Posterior cingulate gyrus (tissue), 11 donors: ENCODE data around the gene CCDC149.

Experiments
- DNase-seq, 10 donors: peaks; one replicate each; pipeline versions ENCODE4 v3.0.0 to v3.0.0-alpha.2; 2020 to 2021; ENCODE audit warnings: mixed read lengths in 3 of 10
- intact Hi-C: fragments of 100-400 bp; cut with DNase I; formaldehyde crosslinking; loops from one replicate; pipeline ENCODE4 v1.15.1; 2023

Gene CCDC149

DNA sequence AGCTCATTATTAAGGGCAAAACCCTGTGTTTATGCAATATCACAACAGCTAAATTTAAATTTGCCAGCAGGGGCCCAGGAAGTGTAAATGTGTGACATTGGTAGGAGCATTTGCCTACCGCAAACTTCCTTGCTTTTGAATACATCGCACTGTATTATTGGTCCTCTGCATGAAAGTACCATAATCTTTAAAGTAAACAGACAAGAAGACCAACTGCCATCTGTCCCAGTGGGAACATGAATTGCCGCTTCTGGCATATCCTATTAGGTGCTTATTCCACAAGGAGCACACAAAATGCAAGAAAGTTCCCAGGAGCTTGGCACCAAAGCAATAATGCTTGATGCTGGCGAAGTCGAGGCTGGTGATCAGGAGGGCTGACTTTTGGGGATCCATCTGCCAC, 66.1 kb downstream of the CCDC149 start:
- DNase-seq: no peak
- intact Hi-C loops: no loop called here

DNA sequence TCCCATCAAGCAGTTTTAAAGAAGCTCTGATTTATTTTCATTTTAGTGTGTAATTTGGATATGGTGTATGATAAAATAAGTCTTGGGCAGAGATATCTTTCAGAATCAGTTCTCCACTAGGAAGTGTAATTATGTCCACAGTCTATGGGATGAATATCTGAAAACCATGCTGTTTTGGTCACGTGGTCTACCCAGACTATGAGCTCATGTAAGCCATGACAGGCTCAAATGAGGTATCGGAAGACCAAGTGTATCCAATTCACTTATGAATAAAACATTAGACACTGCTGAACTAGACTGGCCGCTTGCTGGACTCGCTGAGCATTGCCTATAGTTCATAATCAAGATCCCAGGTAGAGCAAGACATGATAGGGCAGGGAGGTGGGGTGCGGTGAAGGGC, 66.9 kb downstream of the CCDC149 start:
- DNase-seq: no peak
- intact Hi-C loops: no loop called here

DNA sequence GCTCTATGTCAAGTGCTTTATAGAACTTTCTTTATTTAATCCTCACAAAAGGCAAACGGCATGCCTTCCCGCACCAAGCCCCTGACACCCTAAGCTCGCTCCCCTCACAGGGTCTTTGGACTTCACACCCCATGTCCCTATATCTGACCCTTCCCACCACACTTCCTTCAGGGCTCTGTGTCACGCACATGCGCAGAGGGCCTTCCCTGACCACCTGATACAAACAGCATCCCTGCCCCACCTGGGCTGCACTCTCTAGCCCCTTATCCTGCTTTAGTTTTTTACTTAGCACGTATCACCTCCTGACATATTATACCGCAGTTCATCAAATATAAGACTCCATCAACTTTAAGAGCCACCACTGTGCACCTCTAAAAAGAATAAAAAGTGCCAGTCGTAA, 67.7 kb downstream of the CCDC149 start:
- intact Hi-C loops: no loop called here
- no peak for DNase-seq

DNA sequence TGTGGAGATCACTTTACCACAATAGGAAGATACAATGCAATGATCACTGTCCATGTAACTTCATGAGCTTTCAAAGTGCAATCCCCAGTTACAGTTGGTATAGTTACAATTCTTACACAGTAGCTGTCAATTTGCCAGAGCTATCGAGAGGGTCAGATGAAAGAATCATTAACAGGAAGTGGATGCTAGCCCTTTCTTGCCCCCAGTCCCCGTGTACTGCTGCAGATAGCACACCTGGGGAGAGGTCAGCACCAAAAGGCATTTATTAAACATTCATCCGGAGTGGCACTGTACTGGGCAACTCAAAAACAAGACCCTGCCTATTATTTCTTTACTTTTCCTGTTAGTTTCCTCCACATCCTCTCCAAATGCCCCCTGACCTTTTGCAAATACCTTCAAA, 69.7 kb downstream of the CCDC149 start:
- no peak for DNase-seq
- intact Hi-C loops: no loop called here

DNA sequence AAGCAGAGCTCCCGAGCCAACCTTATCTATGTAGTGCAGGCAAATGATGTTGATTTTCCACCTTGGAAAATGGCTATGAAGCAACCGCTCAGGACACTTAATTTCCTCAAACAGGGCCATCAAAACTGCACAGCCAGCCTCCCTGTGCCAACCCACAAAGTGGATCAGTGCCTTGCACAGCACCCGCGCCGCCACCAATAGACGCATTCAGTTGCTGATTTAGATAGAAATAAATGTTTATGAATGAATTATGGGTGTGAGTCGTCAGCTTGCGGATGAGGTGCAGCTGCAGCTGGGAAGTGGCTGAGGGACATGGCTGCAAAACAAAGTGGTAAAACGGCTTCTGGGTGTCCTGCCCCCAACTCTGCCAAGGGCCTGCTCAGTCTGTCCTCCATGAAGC, 70.5 kb downstream of the CCDC149 start:
- peak in 7 of 10 donors; percentile 22 to 90 (median 51) for DNase-seq
- intact Hi-C loops: no loop called here

- intact Hi-C loops: no loop called here
- no peak for DNase-seq
Measured at GRCh38 chr4:24840826-24841543, 71.9 kb downstream of the CCDC149 start.

GRCh38 chr4:24840362-24840761, 72.5 kb downstream of the CCDC149 start:
- intact Hi-C loops: no loop called here
- no peak for DNase-seq

DNA sequence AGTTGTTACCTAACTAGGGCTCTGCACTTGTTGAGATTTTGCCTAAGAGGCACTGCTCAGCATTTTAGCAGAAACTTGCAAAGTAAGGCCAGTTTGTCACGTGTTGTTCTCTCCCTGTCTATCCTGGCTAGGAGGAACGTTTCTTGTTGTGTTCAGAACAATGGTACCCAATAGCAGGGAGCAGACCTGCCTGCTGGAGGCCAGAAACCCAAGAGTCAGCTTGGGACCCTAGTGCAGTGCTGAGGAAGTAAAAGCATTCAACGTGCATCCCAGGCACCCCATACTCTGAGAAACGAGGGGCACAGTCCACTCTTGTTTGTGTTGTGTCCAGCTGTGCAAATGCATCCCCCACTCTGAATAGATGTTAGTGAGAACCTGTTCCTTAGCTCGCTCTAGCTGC, 75.1 kb downstream of the CCDC149 start:
- no peak for DNase-seq
- intact Hi-C loops: no loop called here

- DNase-seq: no peak
- intact Hi-C loops: no loop called here
Measured at GRCh38 chr4:24837336-24837735, 75.5 kb downstream of the CCDC149 start.

- intact Hi-C loops: no loop called here
- DNase-seq: no peak
Measured at GRCh38 chr4:24836661-24837242, 76.1 kb downstream of the CCDC149 start.

DNA sequence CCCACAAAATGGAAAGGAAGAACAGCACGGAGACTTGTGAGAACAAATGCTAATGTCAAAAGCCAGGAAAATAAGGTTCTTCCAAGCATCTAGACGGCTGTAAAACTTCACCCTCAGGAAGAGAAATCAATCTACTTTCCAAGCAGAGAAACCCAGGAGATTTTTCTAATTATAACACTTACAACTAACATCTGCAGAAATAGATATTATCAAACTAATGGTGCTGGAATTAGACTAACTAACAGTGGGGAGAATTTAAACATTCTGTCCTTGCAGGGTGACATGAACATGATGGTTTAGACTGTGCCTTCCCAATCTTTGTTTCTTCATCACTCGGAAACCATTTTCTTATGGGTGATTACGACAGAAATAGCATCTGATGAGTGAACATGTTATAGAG, 77.1 kb downstream of the CCDC149 start:
- intact Hi-C loops: no loop called here
- DNase-seq: no peak

- DNase-seq: no peak
- intact Hi-C loops: no loop called here
Measured at GRCh38 chr4:24831637-24832036, 81.2 kb downstream of the CCDC149 start.

- intact Hi-C loops: no loop called here
- DNase-seq: no peak
Measured at GRCh38 chr4:24824720-24825119, 88.1 kb downstream of the CCDC149 start.

DNA sequence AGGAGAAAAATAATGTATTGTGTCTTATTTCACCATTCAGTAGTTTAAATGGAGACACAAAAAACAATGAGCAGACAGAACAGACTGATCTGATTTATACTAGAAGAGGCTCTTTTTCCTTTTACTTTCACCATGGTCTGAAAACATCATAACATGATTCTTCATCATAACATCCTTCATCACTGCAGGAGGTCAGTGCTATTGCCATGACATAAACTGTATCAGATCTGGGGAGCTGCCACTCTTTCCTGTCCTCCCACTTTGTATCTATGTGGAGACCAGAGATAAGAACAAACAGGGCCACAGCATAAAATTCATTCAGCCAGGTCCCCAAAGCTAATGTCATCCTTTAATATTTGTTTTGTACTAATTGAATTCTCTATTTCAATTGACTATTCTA, 92.3 kb downstream of the CCDC149 start:
- DNase-seq: no peak
- intact Hi-C loops: no loop called here

GRCh38 chr4:24816797-24817196, 96.0 kb downstream of the CCDC149 start:
- DNase-seq: peak in 5 of 10 donors; percentile 38 to 92 (median 61)

DNA sequence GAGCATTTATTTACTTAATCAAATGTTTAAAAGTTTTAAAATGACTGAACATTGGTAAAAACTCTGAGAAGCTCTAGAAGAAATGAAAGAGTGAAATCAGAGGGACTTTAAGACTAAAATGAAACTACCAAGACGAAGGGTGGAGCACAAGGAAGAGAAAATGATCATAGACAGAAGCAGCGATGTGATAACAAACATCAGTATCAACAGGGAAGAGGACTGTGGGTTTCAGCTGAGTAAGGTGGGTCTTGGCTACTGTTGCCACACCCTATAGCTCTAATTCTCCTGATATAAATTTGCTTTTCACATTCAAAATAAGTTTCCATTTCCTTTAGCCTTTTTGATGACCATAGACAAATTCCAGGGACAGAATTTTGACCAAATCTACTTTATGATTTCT, 99.1 kb downstream of the CCDC149 start:
- no peak for DNase-seq
- intact Hi-C loops: no loop called here

More at GRCh38 chr4:24816797-24817196, 96.0 kb downstream of the CCDC149 start:
- intact Hi-C loops: no loop called here

- intact Hi-C loops: no loop called here
- no peak for DNase-seq
Measured at GRCh38 chr4:24810871-24811631, 101.8 kb downstream of the CCDC149 start.

DNA sequence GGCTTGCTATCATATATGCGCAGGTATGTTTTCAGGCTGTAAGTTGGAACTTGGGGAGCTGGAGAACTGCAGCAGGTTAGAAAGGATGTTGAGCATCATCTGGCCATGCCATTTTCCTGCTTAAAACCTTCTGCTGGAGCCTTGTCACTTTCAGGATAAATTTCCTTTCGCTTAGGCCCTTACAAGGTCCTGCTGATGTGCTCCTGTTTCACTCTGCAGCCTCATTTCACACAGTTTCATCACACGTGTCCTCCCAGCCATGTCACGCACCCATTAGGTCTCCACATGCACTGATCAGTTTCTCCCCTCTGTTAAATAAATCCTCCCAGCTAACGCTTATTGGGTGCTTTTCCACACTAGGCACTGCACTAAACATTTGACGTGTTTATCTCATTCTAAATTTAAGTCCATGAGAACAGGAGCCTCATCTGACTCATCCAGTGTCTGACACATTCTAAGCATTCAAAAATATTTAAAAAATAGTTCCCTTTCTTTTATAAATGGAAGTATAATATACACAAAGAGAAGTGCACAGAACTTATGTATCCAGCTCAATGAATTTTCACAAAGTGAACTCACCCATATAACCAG, 102.9 kb downstream of the CCDC149 start:
- no peak for DNase-seq
- intact Hi-C loops: loop anchor here (10.0 kb wide), 1 partner anchor 105 kb away; the partner anchor contains the start of gene CCDC149

DNA sequence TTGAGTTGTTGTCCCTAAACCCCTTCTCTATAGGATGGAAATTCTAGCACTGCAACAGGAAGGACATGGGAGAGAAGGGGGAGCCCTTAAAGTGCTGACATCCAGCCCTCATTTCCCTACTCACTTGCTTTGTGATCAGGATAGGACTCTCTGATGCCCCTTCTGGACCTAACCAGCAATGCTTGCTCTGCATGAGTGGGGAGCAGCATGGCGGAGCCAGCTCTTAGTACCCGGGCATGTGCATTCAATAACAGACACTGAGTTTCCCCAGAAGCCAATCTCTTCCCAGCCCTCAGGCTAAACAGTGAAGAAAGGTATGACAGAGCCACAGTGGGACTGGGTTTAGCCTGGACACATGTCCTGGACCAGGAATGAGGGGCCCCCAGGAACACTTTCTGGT, 103.5 kb downstream of the CCDC149 start:
- intact Hi-C loops: loop anchor here (10.0 kb wide), 1 partner anchor 105 kb away; the partner anchor contains the start of gene CCDC149
- DNase-seq: no peak

DNA sequence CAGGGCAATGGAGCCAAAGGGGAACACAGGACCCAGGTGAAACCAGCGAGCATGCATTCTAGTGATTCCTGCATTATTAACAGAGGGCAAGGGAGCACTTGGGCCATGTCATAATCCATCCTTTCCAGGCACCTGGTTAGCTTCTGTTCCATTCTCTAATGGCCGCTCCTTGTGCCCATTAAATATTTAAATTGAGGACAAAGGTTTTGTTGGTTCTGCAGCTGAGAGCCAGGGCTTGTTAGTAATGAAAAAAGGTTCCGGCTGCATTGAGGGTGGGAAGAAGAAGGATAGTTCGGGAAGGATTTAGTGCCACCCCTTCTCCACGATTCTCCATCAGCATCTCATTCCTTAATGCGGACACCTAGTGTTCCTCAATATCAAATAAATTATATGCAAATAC, 103.9 kb downstream of the CCDC149 start:
- DNase-seq: no peak
- intact Hi-C loops: loop anchor here (10.0 kb wide), 1 partner anchor 106 kb away; the partner anchor contains the start of gene CCDC149

- DNase-seq: no peak
- intact Hi-C loops: loop anchor here (10.0 kb wide), 1 partner anchor 107 kb away; the partner anchor contains the start of gene CCDC149
Measured at GRCh38 chr4:24808261-24808660, 104.6 kb downstream of the CCDC149 start.
